SK-N-SH treated with all-trans-retinoic acid at 6 μM for 48 hours (cell line): Measurements from ENCODE around the gene GEMIN2.

Source experiments
- ATAC-seq: fragments of 200-7000 bp; cut with Tn5 transposase; 3 replicates; pipeline ENCODE4 v1.9.1; 2020; ENCODE audit warnings: mild to moderate bottlenecking, moderate library complexity
- CSDC2 ChIP-seq: fragments of 250-450 bp; sonication (Bioruptor Pico); IDR thresholded peaks from 2 replicates; pipeline ENCODE4 v1.5.0; 2020; ENCODE audit warnings: mild to moderate bottlenecking, moderate library complexity
- ESRRG ChIP-seq: fragments of 250-450 bp; sonication (Bioruptor Pico); IDR thresholded peaks from 2 replicates; pipeline ENCODE4 v1.6.1; 2021; ENCODE audit warnings: mild to moderate bottlenecking
- GLIS3 ChIP-seq: fragments of 250-450 bp; sonication (Bioruptor Pico); IDR thresholded peaks from 2 replicates; pipeline ENCODE4 v1.5.0; 2020; ENCODE audit warnings: mild to moderate bottlenecking, moderate library complexity
- RARB ChIP-seq: fragments of 250-450 bp; sonication (Bioruptor Pico); IDR thresholded peaks from 2 replicates; pipeline ENCODE4 v1.8.0; 2021; ENCODE audit warnings: mild to moderate bottlenecking, moderate library complexity
- SNAI2 ChIP-seq: fragments of 250-450 bp; sonication (Bioruptor Pico); IDR thresholded peaks from 2 replicates; pipeline ENCODE4 v1.5.0; 2020; ENCODE audit warnings: mild to moderate bottlenecking, moderate library complexity
- TCF4 ChIP-seq: fragments of 250-450 bp; sonication (Bioruptor Pico); IDR thresholded peaks from 2 replicates; pipeline ENCODE4 v1.8.0; 2021; ENCODE audit warnings: mild to moderate bottlenecking, moderate library complexity, borderline replicate concordance
- ZFP3 ChIP-seq: fragments of 250-450 bp; sonication (Bioruptor Pico); IDR thresholded peaks from 2 replicates; pipeline ENCODE4 v1.5.0; 2020; ENCODE audit warnings: mild to moderate bottlenecking, moderate library complexity
- ZFP30 ChIP-seq: fragments of 450-650 bp; formaldehyde crosslinking; IDR thresholded peaks from 2 replicates; pipeline ENCODE4 v1.5.0; 2022; ENCODE audit warnings: mild to moderate bottlenecking, moderate library complexity
- ZNF70 ChIP-seq: fragments of 450-650 bp; formaldehyde crosslinking; IDR thresholded peaks from 2 replicates; pipeline ENCODE4 v1.5.0; 2020; ENCODE audit warnings: mild to moderate bottlenecking, moderate library complexity
- ZNF8 ChIP-seq: fragments of 450-650 bp; formaldehyde crosslinking; IDR thresholded peaks from 2 replicates; pipeline ENCODE4 v1.5.0; 2020; ENCODE audit warnings: mild to moderate bottlenecking, moderate library complexity
- TF ChIP-seq, protein P1 (sequence below): fragments of 250-450 bp; sonication (Bioruptor Pico); IDR thresholded peaks from 2 replicates; pipeline ENCODE4 v1.5.0; 2020; ENCODE audit warnings: mild to moderate bottlenecking, moderate library complexity

The GEMIN2 gene

DNA sequence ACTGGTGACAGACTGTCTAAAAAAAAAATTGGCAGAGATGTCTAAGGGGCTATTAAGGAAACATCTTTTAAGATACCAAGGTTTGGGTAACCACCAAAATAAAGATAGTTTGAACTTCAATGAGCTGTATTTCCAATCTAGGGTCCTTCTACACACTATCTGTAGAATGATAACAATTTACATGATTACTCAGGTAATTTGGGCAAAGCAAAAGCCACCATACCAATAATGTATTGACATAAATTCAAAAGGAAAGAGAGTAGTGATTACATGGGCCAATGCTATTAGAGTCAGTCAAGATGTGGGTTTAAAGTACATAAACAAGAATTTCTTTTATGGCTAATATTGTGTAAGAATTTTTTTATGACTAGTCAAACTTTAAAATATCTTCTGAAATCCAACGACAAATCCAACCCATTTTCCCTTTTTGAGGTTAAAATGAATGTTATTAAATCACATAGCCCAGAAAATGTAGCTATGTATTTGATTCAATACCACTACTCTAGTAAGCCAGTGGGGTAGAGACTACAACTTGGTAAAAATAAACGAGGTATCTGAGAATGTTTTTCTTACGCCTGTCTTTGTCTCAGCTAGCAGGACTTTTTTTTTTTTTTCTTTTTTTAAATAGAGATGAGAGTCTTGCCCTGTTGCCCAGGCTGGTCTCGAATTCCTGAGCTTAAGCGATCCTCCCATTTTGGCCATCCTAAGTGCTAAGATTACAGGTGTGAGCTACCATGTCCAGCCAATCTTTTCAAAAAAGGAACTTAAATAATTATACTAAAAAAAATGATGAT is 71.3 kb downstream of the GEMIN2 start:
- TF ChIP-seq ESRRG (CRISPR knock-in tag) (no peak), GLIS3 (CRISPR knock-in tag) (no peak), SNAI2 (CRISPR knock-in tag) (no peak), ZFP3 (CRISPR knock-in tag) (no peak), TCF4 (no peak), ZNF70 (no peak), CSDC2 (CRISPR knock-in tag) (no peak), ZFP30 (CRISPR knock-in tag) (no peak), RARB (no peak), ZNF8 (no peak)
- TF ChIP-seq, protein P1, sequence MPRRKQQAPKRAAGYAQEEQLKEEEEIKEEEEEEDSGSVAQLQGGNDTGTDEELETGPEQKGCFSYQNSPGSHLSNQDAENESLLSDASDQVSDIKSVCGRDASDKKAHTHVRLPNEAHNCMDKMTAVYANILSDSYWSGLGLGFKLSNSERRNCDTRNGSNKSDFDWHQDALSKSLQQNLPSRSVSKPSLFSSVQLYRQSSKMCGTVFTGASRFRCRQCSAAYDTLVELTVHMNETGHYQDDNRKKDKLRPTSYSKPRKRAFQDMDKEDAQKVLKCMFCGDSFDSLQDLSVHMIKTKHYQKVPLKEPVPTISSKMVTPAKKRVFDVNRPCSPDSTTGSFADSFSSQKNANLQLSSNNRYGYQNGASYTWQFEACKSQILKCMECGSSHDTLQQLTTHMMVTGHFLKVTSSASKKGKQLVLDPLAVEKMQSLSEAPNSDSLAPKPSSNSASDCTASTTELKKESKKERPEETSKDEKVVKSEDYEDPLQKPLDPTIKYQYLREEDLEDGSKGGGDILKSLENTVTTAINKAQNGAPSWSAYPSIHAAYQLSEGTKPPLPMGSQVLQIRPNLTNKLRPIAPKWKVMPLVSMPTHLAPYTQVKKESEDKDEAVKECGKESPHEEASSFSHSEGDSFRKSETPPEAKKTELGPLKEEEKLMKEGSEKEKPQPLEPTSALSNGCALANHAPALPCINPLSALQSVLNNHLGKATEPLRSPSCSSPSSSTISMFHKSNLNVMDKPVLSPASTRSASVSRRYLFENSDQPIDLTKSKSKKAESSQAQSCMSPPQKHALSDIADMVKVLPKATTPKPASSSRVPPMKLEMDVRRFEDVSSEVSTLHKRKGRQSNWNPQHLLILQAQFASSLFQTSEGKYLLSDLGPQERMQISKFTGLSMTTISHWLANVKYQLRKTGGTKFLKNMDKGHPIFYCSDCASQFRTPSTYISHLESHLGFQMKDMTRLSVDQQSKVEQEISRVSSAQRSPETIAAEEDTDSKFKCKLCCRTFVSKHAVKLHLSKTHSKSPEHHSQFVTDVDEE (CRISPR knock-in tag) = no peak
- TF ChIP-seq, all 23 proteins: peak for 0
- ATAC-seq = no peak
